HG03442 (cell line): ENCODE data around the gene TCF7L2.

Source experiments
- ATAC-seq: cut with Tn5 transposase; IDR thresholded peaks from one replicate; pipeline ENCODE4 v1.9.1; 2021; ENCODE audit warnings: mild to moderate bottlenecking, moderate library complexity; ENCODE audit not compliant: unreplicated experiment

TCF7L2 gene

GRCh38 chr10:112946649-112947048, 3.4 kb upstream of the TCF7L2 start:
- no peak for ATAC-seq

GRCh38 chr10:112948196-112948595, 1.9 kb upstream of the TCF7L2 start:
- no peak for ATAC-seq

GRCh38 chr10:112949143-112949823, 764 bp upstream of the TCF7L2 start:
- no peak for ATAC-seq

- ATAC-seq, result no peak
Measured at GRCh38 chr10:112950714-112951358, 789 bp downstream of the TCF7L2 start.

GRCh38 chr10:112951359-112952281, 1.6 kb downstream of the TCF7L2 start:
- no peak for ATAC-seq

GRCh38 chr10:112952282-112953173, 2.5 kb downstream of the TCF7L2 start:
- ATAC-seq, result no peak

GRCh38 chr10:112953174-112954159, 3.4 kb downstream of the TCF7L2 start:
- no peak for ATAC-seq

GRCh38 chr10:112954974-112955581, 5.0 kb downstream of the TCF7L2 start:
- ATAC-seq, result no peak

- ATAC-seq, result no peak
Measured at GRCh38 chr10:112955582-112956421, 5.8 kb downstream of the TCF7L2 start.

- no peak for ATAC-seq
Measured at GRCh38 chr10:112956631-112957350, 6.7 kb downstream of the TCF7L2 start.

GRCh38 chr10:112957640-112958092, 7.6 kb downstream of the TCF7L2 start:
- ATAC-seq, result no peak

- ATAC-seq, result no peak
Measured at GRCh38 chr10:112958275-112958995, 8.4 kb downstream of the TCF7L2 start.

GRCh38 chr10:112959207-112959838, 9.3 kb downstream of the TCF7L2 start:
- ATAC-seq, result no peak

- no peak for ATAC-seq
Measured at GRCh38 chr10:112960151-112960681, 10.2 kb downstream of the TCF7L2 start.

- no peak for ATAC-seq
Measured at GRCh38 chr10:112961609-112962008, 11.6 kb downstream of the TCF7L2 start.

- ATAC-seq, result no peak
Measured at GRCh38 chr10:112962343-112962742, 12.3 kb downstream of the TCF7L2 start.
